ENCODE results near the gene SLC16A3. TPM values are rescaled to one million over a fixed set of nuclear protein-coding genes. Genes with fewer than 3 reads are reported as not detected.

Gene SLC16A3
- total and polyA plus RNA-seq, 2 donors (not counting 3 experiments of a cell fraction or from before 2014, with no cell fraction given), result 95.9 to 171 TPM

- Histone ChIP-seq H4K20me1 (replicated peaks; ENCODE audit: control insufficient read depth, extremely low read depth, insufficient read depth, low read length) (no peaks in the 10 kb centered on the region), H3K9me1 (replicated peaks; ENCODE audit: control insufficient read depth, extremely low read depth, insufficient read depth, low read length) (no peaks in the 10 kb centered on the region), H3K4me3 (replicated peaks in 1 of 3; ENCODE audit: insufficient read depth in 1 of 3, low read depth in 1 of 3, low read length in 3 of 3) (no peak overlapping the region), H3K9ac (replicated peaks; ENCODE audit: extremely low read depth, insufficient read depth, low read length) (no peak overlapping the region), H3K27me3 (ENCODE audit: control insufficient read depth in 2 of 2, insufficient read depth in 2 of 2, low read length in 2 of 2) (no peaks in the 10 kb centered on the region), H3K36me3 (ENCODE audit: control insufficient read depth in 2 of 2, extremely low read depth in 1 of 2, insufficient read depth in 2 of 2, low read length in 2 of 2) (no peaks in the 10 kb centered on the region), H3K79me2 (ENCODE audit: control insufficient read depth, insufficient read depth, low read length) (no peaks in the 10 kb centered on the region), H3K4me2 (ENCODE audit: insufficient read depth, low read length) (no peak overlapping the region), H3K27ac (ENCODE audit: insufficient read depth, low read depth, low read length) (peak overlapping the region; percentile 98), H3K9me3 (replicated peaks; ENCODE audit: control insufficient read depth, insufficient read depth, low read length) (no peaks in the 10 kb centered on the region), H3K4me1 (ENCODE audit: control insufficient read depth, extremely low read depth, insufficient read depth, low read length) (peaks cover 22% of the 10 kb centered on the region), H2AFZ (ENCODE audit: low read depth, low read length) (no peak overlapping the region)
- intact Hi-C loops (cut with micrococcal nuclease), result loop anchor here (10.0 kb wide), 1 partner anchor 194 kb away; the partner anchor contains the start of genes CENPX and LRRC45
- dilution Hi-C loops (cut with MboI; ENCODE audit: extremely low pct_ligation_motif_present, low sequenced_read_pairs), result no loop called here
- no peak for TF ChIP-seq JUN (IDR thresholded peaks at IDR 0.05; ENCODE audit: borderline replicate concordance, insufficient read depth, insufficient read length, low read depth)
- TF ChIP-seq POLR2AphosphoS5 (IDR thresholded peaks at IDR 0.05; ENCODE audit: insufficient read depth, low read depth, low read length), result no peak
- no peak for TF ChIP-seq POLR2A (IDR thresholded peaks at IDR 0.05; ENCODE audit: low read depth, low read length)
- TF ChIP-seq EZH2 (IDR thresholded peaks at IDR 0.05; ENCODE audit: borderline replicate concordance, low read depth, low read length, severe bottlenecking), result no peak
- no peak for TF ChIP-seq GATA2 (IDR thresholded peaks at IDR 0.05; ENCODE audit: insufficient read depth, insufficient read length, low read depth, low read length)
- TF ChIP-seq MAX (IDR thresholded peaks at IDR 0.05; ENCODE audit: insufficient read depth, insufficient read length), result no peak
- TF ChIP-seq FOS (IDR thresholded peaks at IDR 0.05; ENCODE audit: borderline replicate concordance, insufficient read depth, low read length), result no peak
- TF ChIP-seq, protein P1, sequence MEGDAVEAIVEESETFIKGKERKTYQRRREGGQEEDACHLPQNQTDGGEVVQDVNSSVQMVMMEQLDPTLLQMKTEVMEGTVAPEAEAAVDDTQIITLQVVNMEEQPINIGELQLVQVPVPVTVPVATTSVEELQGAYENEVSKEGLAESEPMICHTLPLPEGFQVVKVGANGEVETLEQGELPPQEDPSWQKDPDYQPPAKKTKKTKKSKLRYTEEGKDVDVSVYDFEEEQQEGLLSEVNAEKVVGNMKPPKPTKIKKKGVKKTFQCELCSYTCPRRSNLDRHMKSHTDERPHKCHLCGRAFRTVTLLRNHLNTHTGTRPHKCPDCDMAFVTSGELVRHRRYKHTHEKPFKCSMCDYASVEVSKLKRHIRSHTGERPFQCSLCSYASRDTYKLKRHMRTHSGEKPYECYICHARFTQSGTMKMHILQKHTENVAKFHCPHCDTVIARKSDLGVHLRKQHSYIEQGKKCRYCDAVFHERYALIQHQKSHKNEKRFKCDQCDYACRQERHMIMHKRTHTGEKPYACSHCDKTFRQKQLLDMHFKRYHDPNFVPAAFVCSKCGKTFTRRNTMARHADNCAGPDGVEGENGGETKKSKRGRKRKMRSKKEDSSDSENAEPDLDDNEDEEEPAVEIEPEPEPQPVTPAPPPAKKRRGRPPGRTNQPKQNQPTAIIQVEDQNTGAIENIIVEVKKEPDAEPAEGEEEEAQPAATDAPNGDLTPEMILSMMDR (IDR thresholded peaks at IDR 0.05; ENCODE audit: extremely low read depth in 1 of 2, insufficient read depth in 1 of 2, low read depth in 1 of 2, low read length in 2 of 2), result no peak
- no peak for TF ChIP-seq MYC (IDR thresholded peaks at IDR 0.05; ENCODE audit: low read depth, low read length)
- CTCF ChIA-PET, result interaction anchor here (5.3 kb wide), 1 partner anchor 13 kb away, joined by 22 read pairs; no protein-coding TSS in a partner anchor
- no TSS peak for BruUV-seq (replicated peaks)
- POLR2A ChIA-PET, result no interaction called here
- DNase-seq (ENCODE audit: low read depth, low spot score) (no peak), FAIRE-seq (no peak)
Observed at GRCh38 chr17:82218349-82219075, 10.3 kb upstream of the SLC16A3 start.
